MCF 10A (cell line): ENCODE results near the gene SMIM22. TPM values are rescaled to one million over a fixed set of nuclear protein-coding genes. Genes with fewer than 3 reads are reported as not detected.

Experiments used
- BruUV-seq: library from RNA; stranded (reverse); fragments of 400-500 nt; replicated peaks from 2 replicates; lab custom pipeline; 2021; lab: Mats Ljungman, UMichigan
- CTCF ChIA-PET: fragments of 300-600 bp; sonication (Branson Sonifier 250); formaldehyde crosslinking; extraction: SDS; loops from one replicate; lab custom pipeline; 2021; ENCODE audit warnings: antibody characterized with exemption, inconsistent platforms; lab: Yijun Ruan, JAX
- POLR2A ChIA-PET: fragments of 300-600, 350-650 bp; sonication (Branson Sonifier 250); formaldehyde crosslinking; extraction: SDS; loops from one replicate; lab custom pipeline; 2020; ENCODE audit warnings: antibody characterized with exemption, inconsistent platforms; lab: Yijun Ruan, JAX
- DNase-seq: peaks from one replicate; pipeline ENCODE4 v3.0.0-alpha.2; 2018; ENCODE audit not compliant: unreplicated experiment
- H3K27ac Mint-ChIP-seq: one replicate; pipeline ENCODE4 v1.8.0; 2022; ENCODE audit warnings: mild to moderate bottlenecking, low read depth, mixed read lengths; ENCODE audit not compliant: unreplicated experiment
- H3K27me3 Mint-ChIP-seq: one replicate; pipeline ENCODE4 v1.8.0; 2022; ENCODE audit warnings: mixed read lengths; ENCODE audit not compliant: insufficient read depth, unreplicated experiment
- H3K36me3 Mint-ChIP-seq: one replicate; pipeline ENCODE4 v1.8.0; 2022; ENCODE audit warnings: mild to moderate bottlenecking, moderate library complexity, mixed read lengths; ENCODE audit not compliant: insufficient read depth, unreplicated experiment
- H3K4me1 Mint-ChIP-seq: one replicate; pipeline ENCODE4 v1.8.0; 2022; ENCODE audit warnings: mixed read lengths; ENCODE audit not compliant: insufficient read depth, unreplicated experiment
- H3K4me3 Mint-ChIP-seq: one replicate; pipeline ENCODE4 v1.8.0; 2022; ENCODE audit warnings: mild to moderate bottlenecking, moderate library complexity, mixed read lengths; ENCODE audit not compliant: unreplicated experiment
- H3K9me3 Mint-ChIP-seq: one replicate; pipeline ENCODE4 v1.8.0; 2022; ENCODE audit warnings: mixed read lengths; ENCODE audit not compliant: unreplicated experiment
- intact Hi-C: fragments of 100-400 bp; cut with micrococcal nuclease; formaldehyde crosslinking; loops from 2 replicates; pipeline ENCODE4 v1.14.1; 2022
- total RNA-seq: library from RNA; stranded (reverse); gene quantifications from 2 replicates; pipeline ENCODE4 v1.2.3, GENCODE V29; 2022
- TF ChIP-seq, protein P1 (sequence below): fragments of 200-600 bp; IDR thresholded peaks from one replicate; pipeline ENCODE4 v1.8.0; 2022; ENCODE audit warnings: antibody characterized with exemption, mild to moderate bottlenecking; ENCODE audit not compliant: unreplicated experiment

Gene SMIM22
- total RNA-seq, 1 experiment from 2014 or later, result 2.4 TPM

DNA sequence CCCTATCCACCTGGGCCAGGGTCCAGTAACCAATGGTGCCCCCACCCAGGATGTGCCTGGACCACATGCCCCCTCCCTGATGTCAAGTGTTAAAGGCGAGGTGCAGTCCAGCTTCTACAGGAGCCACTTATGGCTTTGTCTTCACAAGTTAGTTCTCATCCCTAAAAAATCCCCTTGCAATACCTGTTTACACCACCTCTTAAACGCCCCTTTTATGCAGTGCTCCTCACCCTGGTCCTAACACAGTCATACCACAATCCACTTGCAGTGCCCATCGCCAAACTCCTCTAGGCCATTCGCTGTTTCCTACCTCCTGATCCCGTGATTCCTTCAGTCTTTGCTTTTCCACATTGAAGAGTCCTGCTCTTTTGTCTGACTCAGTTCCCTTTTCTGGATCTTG is 44.8 kb downstream of the SMIM22 start:
- BruUV-seq, result no TSS peak
- DNase-seq, result no peak
- CTCF ChIA-PET, result interaction anchor here (0.6 kb wide), 1 partner anchor 13 kb away, joined by 3 read pairs; no protein-coding TSS in a partner anchor
- no peaks in the 10 kb centered on the region for H3K4me1 Mint-ChIP-seq
- POLR2A ChIA-PET, result no interaction called here
- TF ChIP-seq, protein P1, sequence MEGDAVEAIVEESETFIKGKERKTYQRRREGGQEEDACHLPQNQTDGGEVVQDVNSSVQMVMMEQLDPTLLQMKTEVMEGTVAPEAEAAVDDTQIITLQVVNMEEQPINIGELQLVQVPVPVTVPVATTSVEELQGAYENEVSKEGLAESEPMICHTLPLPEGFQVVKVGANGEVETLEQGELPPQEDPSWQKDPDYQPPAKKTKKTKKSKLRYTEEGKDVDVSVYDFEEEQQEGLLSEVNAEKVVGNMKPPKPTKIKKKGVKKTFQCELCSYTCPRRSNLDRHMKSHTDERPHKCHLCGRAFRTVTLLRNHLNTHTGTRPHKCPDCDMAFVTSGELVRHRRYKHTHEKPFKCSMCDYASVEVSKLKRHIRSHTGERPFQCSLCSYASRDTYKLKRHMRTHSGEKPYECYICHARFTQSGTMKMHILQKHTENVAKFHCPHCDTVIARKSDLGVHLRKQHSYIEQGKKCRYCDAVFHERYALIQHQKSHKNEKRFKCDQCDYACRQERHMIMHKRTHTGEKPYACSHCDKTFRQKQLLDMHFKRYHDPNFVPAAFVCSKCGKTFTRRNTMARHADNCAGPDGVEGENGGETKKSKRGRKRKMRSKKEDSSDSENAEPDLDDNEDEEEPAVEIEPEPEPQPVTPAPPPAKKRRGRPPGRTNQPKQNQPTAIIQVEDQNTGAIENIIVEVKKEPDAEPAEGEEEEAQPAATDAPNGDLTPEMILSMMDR, result no peak
- H3K9me3 Mint-ChIP-seq, result no peaks in the 10 kb centered on the region
- H3K27me3 Mint-ChIP-seq, result no peaks in the 10 kb centered on the region
- no peak overlapping the region for H3K4me3 Mint-ChIP-seq
- intact Hi-C loops, result loop anchor here (10.0 kb wide), 1 partner anchor 245 kb away; no protein-coding TSS in a partner anchor
- no peak overlapping the region for H3K27ac Mint-ChIP-seq
- peaks cover 95% of the 10 kb centered on the region for H3K36me3 Mint-ChIP-seq

DNA sequence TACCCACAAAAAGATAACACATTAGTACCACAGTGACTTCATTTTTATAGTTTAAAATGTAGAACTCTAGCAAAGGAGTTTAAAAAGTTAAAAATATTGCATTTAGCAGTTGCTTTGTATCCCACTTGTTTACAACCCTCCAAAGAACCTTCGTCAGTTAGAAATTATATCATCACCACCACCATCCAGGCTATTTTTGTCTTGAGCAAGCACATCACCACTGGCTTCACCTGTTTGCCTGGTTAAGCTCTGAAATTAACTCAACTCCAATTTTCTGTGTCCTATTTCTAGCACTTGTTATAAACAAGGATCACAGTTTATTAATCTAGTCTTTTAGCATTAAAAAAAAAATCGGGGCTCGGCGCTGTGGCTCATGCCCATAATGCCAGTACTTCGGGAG is 45.8 kb downstream of the SMIM22 start:
- Mint-ChIP-seq H3K27ac (no peak overlapping the region), H3K9me3 (no peaks in the 10 kb centered on the region), H3K4me1 (peaks cover 6% of the 10 kb centered on the region), H3K27me3 (no peaks in the 10 kb centered on the region), H3K36me3 (peaks cover 94% of the 10 kb centered on the region), H3K4me3 (no peak overlapping the region)
- DNase-seq, result no peak
- intact Hi-C loops, result loop anchor here (10.0 kb wide), 1 partner anchor 244 kb away; no protein-coding TSS in a partner anchor
- ChIA-PET POLR2A (interaction anchor here (0.9 to 1.3 kb wide), 2 partner anchors 14 to 38 kb away, joined by 3 read pairs; partner anchors contain the start of gene ROGDI), CTCF (interaction anchor here (0.6 kb wide), 2 partner anchors 109 to 377 kb away, joined by 3 to 4 read pairs; no protein-coding TSS in a partner anchor)
- TF ChIP-seq, protein P1, result no peak
- BruUV-seq, result no TSS peak

Other genes with a start within 250 kb of the SMIM22 start
- not detected in 2 replicates for gene C16orf96, start 239.0 kb upstream of the SMIM22 start, total RNA-seq
- 28.0 and 42.1 TPM in 2 replicates for gene UBALD1, start 180.5 kb upstream of the SMIM22 start, total RNA-seq
- 61.3 and 62.9 TPM in 2 replicates for gene MGRN1, start 170.5 kb upstream of the SMIM22 start, total RNA-seq
- gene NUDT16L1, start 101.8 kb upstream of the SMIM22 start, total RNA-seq, result 18.3 and 21.8 TPM in 2 replicates
- gene ANKS3, start 61.1 kb upstream of the SMIM22 start, total RNA-seq, result 29.9 and 35.0 TPM in 2 replicates
- 0.56 and 1.6 TPM in 2 replicates for gene DNAAF8, start 60.8 kb upstream of the SMIM22 start, total RNA-seq
- gene ZNF500, start 28.2 kb upstream of the SMIM22 start, total RNA-seq, result 13.8 and 14.0 TPM in 2 replicates
- gene SEPTIN12, start 7.0 kb upstream of the SMIM22 start, total RNA-seq, result not detected in 2 replicates
- 5.9 and 7.0 TPM in 2 replicates for gene ROGDI, start 7.3 kb downstream of the SMIM22 start, total RNA-seq
- gene GLYR1, start 51.9 kb downstream of the SMIM22 start, total RNA-seq, result 67.3 and 77.3 TPM in 2 replicates
- gene UBN1, start 52.1 kb downstream of the SMIM22 start, total RNA-seq, result 33.3 and 38.1 TPM in 2 replicates
- 49.1 and 50.1 TPM in 2 replicates for gene PPL, start 141.8 kb downstream of the SMIM22 start, total RNA-seq
- gene SEC14L5, start 163.0 kb downstream of the SMIM22 start, total RNA-seq, result 0.22 TPM in 1 of 2 replicates, not detected in the other
- 4.9 and 8.7 TPM in 2 replicates for gene NAGPA, start 238.6 kb downstream of the SMIM22 start, total RNA-seq